Renal pelvis (tissue), 3 donors: ENCODE data around the gene CLDND2. TPM values are rescaled to one million over a fixed set of nuclear protein-coding genes. Genes with fewer than 3 reads are reported as not detected.

Experiments
- polyA plus RNA-seq, 3 donors: library from polyadenylated mRNA; unstranded; fragments of 120-200 nt; gene quantifications; one replicate each; pipeline ENCODE4 v1.2.1, GENCODE V29; 2013; ENCODE audit not compliant: insufficient read length in 3 of 3

Gene CLDND2
- polyA plus RNA-seq, 3 donors = 1.8 to 2.7 (median 2.6) TPM

Other genes starting within 250 kb of the CLDND2 start
- 1 to 10 TPM; 1.5 to 1.8 (median 1.5) TPM for gene SIGLEC9, start 244.1 kb downstream of the CLDND2 start, polyA plus RNA-seq
- under 1 TPM; 0.33 to 0.43 (median 0.36) TPM for gene SIGLEC7, start 226.7 kb downstream of the CLDND2 start, polyA plus RNA-seq
- 1 to 10 TPM; 1.8 to 2.5 (median 2.3) TPM for gene CD33, start 143.9 kb downstream of the CLDND2 start, polyA plus RNA-seq
- gene SIGLECL1, start 117.9 kb downstream of the CLDND2 start, polyA plus RNA-seq = not detected
- gene IGLON5, start 57.4 kb downstream of the CLDND2 start, polyA plus RNA-seq = 1 to 10 TPM; 1.9 to 4.7 (median 3.5) TPM
- gene VSIG10L, start 26.9 kb downstream of the CLDND2 start, polyA plus RNA-seq = 1 to 10 TPM; 4.1 to 5.8 (median 5.6) TPM
- gene ETFB, start 2.6 kb downstream of the CLDND2 start, polyA plus RNA-seq = 100 to 1,000 TPM; 143 to 171 (median 160) TPM
- 1 to 10 TPM; 1.6 to 2.1 (median 1.8) TPM for gene NKG7, start 3.7 kb upstream of the CLDND2 start, polyA plus RNA-seq
- gene LIM2, start 19.0 kb upstream of the CLDND2 start, polyA plus RNA-seq = under 1 TPM; 0.35 to 0.60 (median 0.44) TPM
- gene C19orf84, start 21.6 kb upstream of the CLDND2 start, polyA plus RNA-seq = under 1 TPM; 0.22 to 0.39 (median 0.36) TPM
- 1 to 10 TPM; 1.1 to 1.7 (median 1.6) TPM for gene SIGLEC10, start 48.6 kb upstream of the CLDND2 start, polyA plus RNA-seq
- under 1 TPM in 1 of 3 donors, not detected in 2; 0.10 TPM for gene SIGLEC8, start 89.5 kb upstream of the CLDND2 start, polyA plus RNA-seq
- not detected for gene CEACAM18, start 109.5 kb upstream of the CLDND2 start, polyA plus RNA-seq
- under 1 TPM in 2 of 3 donors, not detected in 1; 0.13 to 0.19 TPM for gene SIGLEC12, start 132.8 kb upstream of the CLDND2 start, polyA plus RNA-seq
- gene SIGLEC6, start 162.7 kb upstream of the CLDND2 start, polyA plus RNA-seq = under 1 TPM in 1 of 3 donors, not detected in 2; 0.16 TPM
- gene ZNF175, start 202.3 kb upstream of the CLDND2 start, polyA plus RNA-seq = 10 to 100 TPM; 15.3 to 22.0 (median 17.3) TPM